ENCODE results near the gene DIAPH3. TPM values are rescaled to one million over a fixed set of nuclear protein-coding genes. Genes with fewer than 3 reads are reported as not detected.
A peak's percentile ranks its signal among the peaks of the same experiment; 100 is the strongest.

DIAPH3 gene
- total and polyA plus RNA-seq, 2 of the 4 experiments (the other 2 are of a cell fraction) = 8.9 to 9.3 TPM

GRCh38 chr13:59774491-59774971 is 389.2 kb downstream of the DIAPH3 start:
- H2AK9ac ChIP-seq (replicated peaks; ENCODE audit: low read depth, low read length, poor library complexity) = no peak overlapping the region
- H3K27ac ChIP-seq (ENCODE audit: insufficient read depth, low read length) = peak overlapping the region; percentile 14
- dilution Hi-C loops (cut with HindIII; ENCODE audit: low sequenced_read_pairs, unreplicated experiment) = no loop called here
- H2BK15ac ChIP-seq (ENCODE audit: low read depth, low read length) = peak overlapping the region; percentile 25; the same call in 1 of the 3 replicates
- 0% methylated on average over 1 of the region's 6 CpGs; no CpG with 5 or more reads in 1 of the 2 experiments for WGBS, 2 experiments (ENCODE audit: extremely low coverage in 2 of 2, insufficient read length in 1 of 2)
- H3K56ac ChIP-seq (ENCODE audit: extremely low read depth, insufficient read depth, low read length) = no peak overlapping the region; the same call in 1 of the 2 replicates
- peak overlapping the region; percentile 88 for H2BK120ac ChIP-seq (ENCODE audit: low read depth, low read length)
- peak overlapping the region; percentile 79; the same call in 1 of the 2 replicates for H3K4ac ChIP-seq (ENCODE audit: low read depth, low read length)
- H3K79me1 ChIP-seq (ENCODE audit: low read depth in 1 of 2, low read length in 2 of 2) = peaks cover under 1 to 3% of the 10 kb centered on the region in 2 experiments; a peak in 2 of 4 replicates
- H2AK5ac ChIP-seq (ENCODE audit: low read depth, low read length) = no peak overlapping the region
- ChIA-PET POLR2A (ENCODE audit: unreplicated experiment) (no interaction called here), CTCF (no interaction called here)
- intact Hi-C loops (cut with micrococcal nuclease) = loop anchor here (2.0 to 5.0 kb wide), 3 partner anchors 388 to 656 kb away; partner anchors contain the start of gene DIAPH3
- ATAC-seq (ENCODE audit: low read depth) (peak; percentile 64), DNase-seq (peak; percentile 77)
- peak overlapping the region; percentile 79 for H3K14ac ChIP-seq (replicated peaks; ENCODE audit: low read depth, low read length)
- in situ Hi-C loops (cut with MboI; ENCODE audit: low sequenced_read_pairs) = loop anchor here (25.0 kb wide), 1 partner anchor 662 kb away; no protein-coding TSS in a partner anchor
- H4K5ac ChIP-seq (ENCODE audit: low read depth, low read length) = peak overlapping the region; percentile 40; the same call in 1 of the 2 replicates
- peak overlapping the region; percentile 9 for H2AFZ ChIP-seq (replicated peaks; ENCODE audit: low read length, poor library complexity)
- H3K4me2 ChIP-seq (ENCODE audit: low read depth, low read length) = peak overlapping the region; percentile 13
- no TSS peak for BruUV-seq (replicated peaks)
- H4K91ac ChIP-seq (ENCODE audit: insufficient read depth, low read depth, low read length) = peak overlapping the region; percentile 43
- peak overlapping the region; percentile 86; the same call in 1 of the 2 replicates for H3K23ac ChIP-seq (ENCODE audit: low read depth, low read length)
- peak overlapping the region in 1 of 2 experiments; percentile 80; a peak in 2 of 4 replicates for H4K8ac ChIP-seq (ENCODE audit: low read depth in 2 of 2, low read length in 2 of 2)
- H2BK20ac ChIP-seq (ENCODE audit: low read depth, low read length) = peak overlapping the region; percentile 87; the same call in 1 of the 2 replicates
- peaks cover 2% of the 10 kb centered on the region; the same call in 1 of the 2 replicates for H3K9me1 ChIP-seq (ENCODE audit: insufficient read depth, low read length)
- H3K9ac ChIP-seq (ENCODE audit: low read depth, low read length) = no peak overlapping the region; the same call in 1 of the 2 replicates
- peaks cover 7% of the 10 kb centered on the region for H3K4me1 ChIP-seq (ENCODE audit: control insufficient read depth, insufficient read depth, low read length)
- H3K36me3 ChIP-seq (ENCODE audit: control insufficient read depth, insufficient read depth, low read length) = no peaks in the 10 kb centered on the region
- TF ChIP-seq CTCF (conservative IDR thresholded peaks at IDR 0.05; ENCODE audit: low read depth, low read length) (no peak), SMC3 (IDR thresholded peaks at IDR 0.05; ENCODE audit: low read depth, low read length) (no peak), CEBPB (IDR thresholded peaks at IDR 0.05; ENCODE audit: low read depth, low read length) (peak; percentile 58), POLR2A (IDR thresholded peaks at IDR 0.05; ENCODE audit: low read depth, low read length) (no peak), MAZ (IDR thresholded peaks at IDR 0.05; ENCODE audit: borderline replicate concordance, low read depth, low read length) (no peak), RAD21 (IDR thresholded peaks at IDR 0.05; ENCODE audit: low read length) (no peak)
- no peak overlapping the region for H3K4me3 ChIP-seq (ENCODE audit: insufficient read depth, low read depth, low read length)
- no peaks in the 10 kb centered on the region for H3K9me3 ChIP-seq (ENCODE audit: control insufficient read depth, insufficient read depth, low read length)
- peak overlapping the region; percentile 93 for H2BK5ac ChIP-seq (ENCODE audit: low read depth, low read length, poor library complexity, severe bottlenecking)
- H3K27me3 ChIP-seq (ENCODE audit: control insufficient read depth, insufficient read depth, low read length) = no peaks in the 10 kb centered on the region
- no peaks in the 10 kb centered on the region for H4K20me1 ChIP-seq (ENCODE audit: insufficient read depth, low read length)
- H3K18ac ChIP-seq (ENCODE audit: low read depth, low read length) = peak overlapping the region; percentile 55; the same call in 1 of the 2 replicates
